Putamen (tissue), 1 donor: ENCODE data around the gene GRIK1.
"Not testable (repeated sequence)": the region's sequence is repeated elsewhere in the genome, so short reads cannot be mapped to it uniquely, and the experiment has no call there.

Experiments
- DNase-seq: peaks from one replicate; pipeline ENCODE4 v3.0.0-alpha.2; 2016; ENCODE audit warnings: low spot score

Gene GRIK1

GRCh38 chr21:29939924-29940275 is at the start of gene GRIK1:
GRIK1 (minus strand) TSS chr21:29939996.
- DNase-seq = no peak

GRCh38 chr21:29987762-29988161 is 48.0 kb upstream of the GRIK1 start:
- DNase-seq = no peak

- no peak for DNase-seq
Observed at GRCh38 chr21:29985866-29986265, 46.1 kb upstream of the GRIK1 start.

- DNase-seq = no peak
Observed at GRCh38 chr21:29979043-29979442, 39.2 kb upstream of the GRIK1 start.

GRCh38 chr21:29975776-29976175 is 36.0 kb upstream of the GRIK1 start:
- no peak for DNase-seq

- DNase-seq = no peak
Observed at GRCh38 chr21:29973258-29973657, 33.5 kb upstream of the GRIK1 start.

GRCh38 chr21:29961291-29962027 is 21.7 kb upstream of the GRIK1 start:
- no peak for DNase-seq

GRCh38 chr21:29958551-29958950 is 18.8 kb upstream of the GRIK1 start:
- no peak for DNase-seq

- DNase-seq = not testable (repeated sequence)
Observed at GRCh38 chr21:29958035-29958434, 18.2 kb upstream of the GRIK1 start.

GRCh38 chr21:29953690-29954089 is 13.9 kb upstream of the GRIK1 start:
- no peak for DNase-seq

GRCh38 chr21:29953072-29953471 is 13.3 kb upstream of the GRIK1 start:
- DNase-seq = no peak

- DNase-seq = no peak
Observed at GRCh38 chr21:29951911-29952310, 12.1 kb upstream of the GRIK1 start.

GRCh38 chr21:29949991-29950390 is 10.2 kb upstream of the GRIK1 start:
- DNase-seq = no peak

GRCh38 chr21:29947119-29947518 is 7.3 kb upstream of the GRIK1 start:
- no peak for DNase-seq

GRCh38 chr21:29943885-29944284 is 4.1 kb upstream of the GRIK1 start:
- DNase-seq = no peak

GRCh38 chr21:29942034-29942433 is 2.2 kb upstream of the GRIK1 start:
- DNase-seq = no peak

GRCh38 chr21:29940991-29941390 is 1.2 kb upstream of the GRIK1 start:
- no peak for DNase-seq

GRCh38 chr21:29940361-29940760 is 565 bp upstream of the GRIK1 start:
- no peak for DNase-seq

- no peak for DNase-seq
Observed at GRCh38 chr21:29939104-29939923, 482 bp downstream of the GRIK1 start.

- DNase-seq = no peak
Observed at GRCh38 chr21:29938776-29939103, 1.1 kb downstream of the GRIK1 start.

- DNase-seq = no peak
Observed at GRCh38 chr21:29933088-29933487, 6.7 kb downstream of the GRIK1 start.

GRCh38 chr21:29928537-29928936 is 11.3 kb downstream of the GRIK1 start:
- no peak for DNase-seq

GRCh38 chr21:29920938-29921337 is 18.9 kb downstream of the GRIK1 start:
- no peak for DNase-seq

- no peak for DNase-seq
Observed at GRCh38 chr21:29914326-29914725, 25.5 kb downstream of the GRIK1 start.
